HepG2 (cell line): ENCODE data around the gene GGA1. TPM values are rescaled to one million over a fixed set of nuclear protein-coding genes. Genes with fewer than 3 reads are reported as not detected.

Experiments used
- ADNP ChIP-seq: sonication (generic); formaldehyde crosslinking; IDR thresholded peaks from 2 replicates; pipeline ENCODE4 v1.4.0; 2020; ENCODE audit warnings: missing genetic modification reagents
- ATF7 ChIP-seq, 2 experiments: fragments of 450-650 bp in 1 of 2; sonication (generic) in 1 of 2; formaldehyde crosslinking in 1 of 2; IDR thresholded peaks; 2 replicates each; pipeline versions ENCODE4 v1.4.0 to v1.6.1; 2016 to 2020; ENCODE audit warnings: antibody characterized with exemption in 1 of 2, mild to moderate bottlenecking in 1 of 2, missing genetic modification reagents in 1 of 2
- CENPBD1 ChIP-seq: sonication (generic); formaldehyde crosslinking; IDR thresholded peaks from 2 replicates; pipeline ENCODE4 v1.8.0; 2022; ENCODE audit warnings: missing genetic modification reagents, low read depth, mild to moderate bottlenecking, borderline replicate concordance
- ELF3 ChIP-seq: IDR thresholded peaks from 2 replicates; pipeline ENCODE4 v1.6.1; 2016; ENCODE audit warnings: missing genetic modification reagents, missing compliant biosample characterization
- ERF ChIP-seq: IDR thresholded peaks from 2 replicates; pipeline ENCODE4 v1.6.1; 2018; ENCODE audit warnings: missing biosample characterization, missing genetic modification reagents
- FOXP1 ChIP-seq, 2 experiments: fragments of 450-650 bp in 1 of 2; IDR thresholded peaks; 2 replicates each; pipeline ENCODE4 v1.6.1; 2017 to 2018; ENCODE audit warnings: antibody characterized with exemption in 1 of 2
- GLI4 ChIP-seq: sonication (generic); formaldehyde crosslinking; IDR thresholded peaks from 2 replicates; pipeline ENCODE4 v1.5.1; 2020; ENCODE audit warnings: missing genetic modification reagents, mild to moderate bottlenecking, moderate library complexity, borderline replicate concordance
- NFE2L2 ChIP-seq: fragments of 150-350 bp; IDR thresholded peaks from 2 replicates; pipeline ENCODE4 v1.6.1; 2014; ENCODE audit warnings: low read length
- NFYB ChIP-seq: sonication (generic); formaldehyde crosslinking; IDR thresholded peaks from 2 replicates; pipeline ENCODE4 v1.4.0; 2020; ENCODE audit warnings: missing genetic modification reagents
- POLR2G ChIP-seq: fragments of 200-400 bp; formaldehyde crosslinking; IDR thresholded peaks from 2 replicates; pipeline ENCODE4 v1.6.1; 2018; ENCODE audit warnings: mild to moderate bottlenecking, low read depth, low read length, moderate library complexity
- RELA ChIP-seq: sonication (generic); formaldehyde crosslinking; IDR thresholded peaks from 2 replicates; pipeline ENCODE4 v1.4.0; 2020; ENCODE audit warnings: missing genetic modification reagents
- RFX1 ChIP-seq: fragments of 450-650 bp; IDR thresholded peaks from 2 replicates; pipeline ENCODE4 v1.6.1; 2017
- SNRNP70 ChIP-seq: fragments of 200-400 bp; formaldehyde crosslinking; IDR thresholded peaks from 2 replicates; pipeline ENCODE4 v1.6.1; 2017; ENCODE audit warnings: mild to moderate bottlenecking, low read depth, low read length, moderate library complexity
- TAF1 ChIP-seq: sonication (generic); formaldehyde crosslinking; IDR thresholded peaks from 2 replicates; pipeline ENCODE4 v1.4.0; 2020; ENCODE audit warnings: missing genetic modification reagents
- TAF15 ChIP-seq: fragments of 200-400 bp; formaldehyde crosslinking; IDR thresholded peaks from one replicate; pipeline ENCODE4 v1.6.1; 2018; ENCODE audit warnings: mild to moderate bottlenecking, low read depth, low read length; ENCODE audit not compliant: poor library complexity, severe bottlenecking
- TBL1XR1 ChIP-seq: fragments of 150-350 bp; IDR thresholded peaks from 2 replicates; pipeline ENCODE4 v1.6.1; 2014; ENCODE audit warnings: borderline replicate concordance, low read length; ENCODE audit not compliant: partially characterized antibody
- XRCC5 ChIP-seq: fragments of 200-400 bp; formaldehyde crosslinking; optimal IDR thresholded peaks from 2 replicates; pipeline ENCODE3; 2017; ENCODE audit warnings: mild to moderate bottlenecking, low read length
- YEATS4 ChIP-seq: sonication (generic); formaldehyde crosslinking; IDR thresholded peaks from 2 replicates; pipeline ENCODE4 v1.4.0; 2020; ENCODE audit warnings: missing genetic modification reagents, borderline replicate concordance
- ZFP36L1 ChIP-seq: sonication (generic); formaldehyde crosslinking; IDR thresholded peaks from 2 replicates; pipeline ENCODE4 v1.8.0; 2022; ENCODE audit warnings: mild to moderate bottlenecking, missing genetic modification reagents, moderate library complexity
- ZFP36L2 ChIP-seq: sonication (generic); formaldehyde crosslinking; IDR thresholded peaks from 2 replicates; pipeline ENCODE4 v1.4.0; 2020; ENCODE audit warnings: missing genetic modification reagents
- ZHX1 ChIP-seq: sonication (generic); formaldehyde crosslinking; IDR thresholded peaks from 2 replicates; pipeline ENCODE4 v1.8.1; 2022; ENCODE audit warnings: low read depth, mild to moderate bottlenecking, missing genetic modification reagents
- ZNF180 ChIP-seq: sonication (generic); formaldehyde crosslinking; IDR thresholded peaks from 2 replicates; pipeline ENCODE4 v1.4.0; 2020; ENCODE audit warnings: low read depth, missing genetic modification reagents, borderline replicate concordance
- ZNF224 ChIP-seq: sonication (generic); formaldehyde crosslinking; IDR thresholded peaks from 2 replicates; pipeline ENCODE4 v1.5.0; 2020; ENCODE audit warnings: mild to moderate bottlenecking, missing genetic modification reagents
- ZNF530 ChIP-seq: sonication (generic); formaldehyde crosslinking; IDR thresholded peaks from 2 replicates; pipeline ENCODE4 v1.5.0; 2020; ENCODE audit warnings: low read depth, mild to moderate bottlenecking, missing genetic modification reagents
- ZNF597 ChIP-seq: sonication (generic); formaldehyde crosslinking; IDR thresholded peaks from 2 replicates; pipeline ENCODE4 v1.5.0; 2020; ENCODE audit warnings: missing genetic modification reagents
- ZNF614 ChIP-seq: IDR thresholded peaks from 2 replicates; pipeline ENCODE4 v1.6.1; 2018; ENCODE audit warnings: missing biosample characterization, missing genetic modification reagents, inconsistent platforms, borderline replicate concordance
- ZNF841 ChIP-seq: sonication (generic); formaldehyde crosslinking; IDR thresholded peaks from 2 replicates; pipeline ENCODE4 v1.8.1; 2023; ENCODE audit warnings: missing genetic modification reagents, borderline replicate concordance
- polyA plus RNA-seq, 8 experiments: library from polyadenylated mRNA; depleted of rRNA in 3 of 8; stranded (reverse) in 7 of 8; unstranded in 1 of 8; fragments of >200 nt; fragmentation: Illumina TruSeq in 4 of 8; extraction: Trizol in 4 of 8; gene quantifications; 2 replicates each; pipeline versions ENCODE4 v1.2.1 to v1.2.3, GENCODE V29; 2011 to 2016; ENCODE audit warnings: low read depth in 4 of 8, missing spikeins in 1 of 8, mixed read lengths in 1 of 8; ENCODE audit not compliant: insufficient read depth in 1 of 8
- total RNA-seq, 5 experiments: library from RNA; depleted of rRNA; stranded (reverse); fragments of >200 nt; fragmentation: Illumina TruSeq; extraction: Trizol; gene quantifications; 2 replicates each; pipeline ENCODE4 v1.2.3, GENCODE V29; 2016; ENCODE audit warnings: low read depth in 1 of 5

Gene GGA1
- total and polyA plus RNA-seq, 2 of the 13 experiments (the other 11 are each of a cell fraction or from before 2014, with no cell fraction given): 29.1 to 87.2 TPM

GRCh38 chr22:37607010-37607934, 1.4 kb upstream of the GGA1 start (continued):
- TF ChIP-seq ATF7 (IDR thresholded peaks at IDR 0.05) (peak; percentile 29; the same call in 1 of the 2 replicates), ATF7 (CRISPR knock-in tag; IDR thresholded peaks at IDR 0.05) (no peak), ZNF841 (no peak), SNRNP70 (no peak), TAF1 (CRISPR knock-in tag) (peak; percentile 7; the same call in 1 of the 2 replicates), ZFP36L2 (CRISPR knock-in tag) (no peak), ZNF530 (no peak), ZNF614 (CRISPR knock-in tag) (0 out of 2 replicates have a peak, but pooled peaks have one; percentile 51), ADNP (no peak), POLR2G (no peak), ZNF180 (no peak), ZFP36L1 (peak; percentile 21; the same call in 1 of the 2 replicates), NFYB (CRISPR knock-in tag) (no peak), XRCC5 (peak; percentile 95), RELA (CRISPR knock-in tag) (no peak), TAF15 (no peak), TBL1XR1 (no peak), GLI4 (CRISPR knock-in tag) (no peak), ZNF597 (CRISPR knock-in tag) (no peak), YEATS4 (CRISPR knock-in tag) (no peak; the same call in 1 of the 2 replicates), FOXP1 (IDR thresholded peaks at IDR 0.05) (no peak), FOXP1 (CRISPR knock-in tag; IDR thresholded peaks at IDR 0.05) (no peak), CENPBD1 (CRISPR knock-in tag) (no peak), ZNF224 (CRISPR knock-in tag) (no peak), ERF (CRISPR knock-in tag) (peak; percentile 77), ZHX1 (peak; percentile 64; the same call in 1 of the 2 replicates), NFE2L2 (no peak), RFX1 (no peak), ELF3 (CRISPR knock-in tag) (peak; percentile 60; the same call in 1 of the 2 replicates)
